Measurements from ENCODE around the gene CASKIN1.

Gene CASKIN1

GRCh38 chr16:2237102-2237482 is 40.7 kb upstream of the CASKIN1 start:
- TF ChIP-seq POLR2A (IDR thresholded peaks at IDR 0.05; ENCODE audit: low read length) (no peak), GATA1 (IDR thresholded peaks at IDR 0.05; ENCODE audit: low read depth, low read length) (no peak)
- DNase-seq: no peak

- no peak for TF ChIP-seq POLR2A (IDR thresholded peaks at IDR 0.05; ENCODE audit: low read length)
- TF ChIP-seq GATA1 (IDR thresholded peaks at IDR 0.05; ENCODE audit: low read depth, low read length): no peak
- no peak for DNase-seq
Observed at GRCh38 chr16:2236337-2237101, 40.1 kb upstream of the CASKIN1 start, which contains the start of gene DNASE1L2. Gene DNASE1L2, plus strand, starts transcription at chr16:2236444. Its CDS starts 373 bp downstream, at chr16:2236817.

GRCh38 chr16:2235695-2236336 is 39.4 kb upstream of the CASKIN1 start:
- DNase-seq: no peak
- TF ChIP-seq POLR2A (IDR thresholded peaks at IDR 0.05; ENCODE audit: low read length) (no peak), GATA1 (IDR thresholded peaks at IDR 0.05; ENCODE audit: low read depth, low read length) (no peak)

GRCh38 chr16:2235234-2235651 is 38.8 kb upstream of the CASKIN1 start:
- TF ChIP-seq POLR2A (IDR thresholded peaks at IDR 0.05; ENCODE audit: low read length) (no peak), GATA1 (IDR thresholded peaks at IDR 0.05; ENCODE audit: low read depth, low read length) (no peak)
- no peak for DNase-seq

- DNase-seq: no peak
Observed at GRCh38 chr16:2234813-2235170, 38.4 kb upstream of the CASKIN1 start.

GRCh38 chr16:2233872-2234812 is 37.7 kb upstream of the CASKIN1 start:
- no peak for DNase-seq
- TF ChIP-seq GATA1 (IDR thresholded peaks at IDR 0.05; ENCODE audit: low read depth, low read length) (no peak), POLR2A (IDR thresholded peaks at IDR 0.05; ENCODE audit: low read length) (no peak)

More at GRCh38 chr16:2234813-2235170, 38.4 kb upstream of the CASKIN1 start:
- TF ChIP-seq POLR2A (IDR thresholded peaks at IDR 0.05; ENCODE audit: low read length) (no peak), GATA1 (IDR thresholded peaks at IDR 0.05; ENCODE audit: low read depth, low read length) (no peak)

- no peak for DNase-seq
- TF ChIP-seq GATA1 (IDR thresholded peaks at IDR 0.05; ENCODE audit: low read depth, low read length) (no peak), POLR2A (IDR thresholded peaks at IDR 0.05; ENCODE audit: low read length) (no peak)
Observed at GRCh38 chr16:2233046-2233775, 36.8 kb upstream of the CASKIN1 start.

- TF ChIP-seq POLR2A (IDR thresholded peaks at IDR 0.05; ENCODE audit: low read length): no peak
- TF ChIP-seq GATA1 (IDR thresholded peaks at IDR 0.05; ENCODE audit: low read depth, low read length): no peak
- DNase-seq: no peak
Observed at GRCh38 chr16:2232094-2232990, 35.9 kb upstream of the CASKIN1 start.

- TF ChIP-seq POLR2A (IDR thresholded peaks at IDR 0.05; ENCODE audit: low read length) (no peak), GATA1 (IDR thresholded peaks at IDR 0.05; ENCODE audit: low read depth, low read length) (no peak)
Observed at GRCh38 chr16:2231016-2231931, 34.9 kb upstream of the CASKIN1 start.

GRCh38 chr16:2230376-2230775 is 34.0 kb upstream of the CASKIN1 start:
- TF ChIP-seq GATA1 (IDR thresholded peaks at IDR 0.05; ENCODE audit: low read depth, low read length) (no peak), POLR2A (IDR thresholded peaks at IDR 0.05; ENCODE audit: low read length) (no peak)
- no peak for DNase-seq

More at GRCh38 chr16:2231016-2231931, 34.9 kb upstream of the CASKIN1 start:
- DNase-seq: no peak

GRCh38 chr16:2229632-2230250 is 33.3 kb upstream of the CASKIN1 start:
- TF ChIP-seq GATA1 (IDR thresholded peaks at IDR 0.05; ENCODE audit: low read depth, low read length): no peak
- no peak for TF ChIP-seq POLR2A (IDR thresholded peaks at IDR 0.05; ENCODE audit: low read length)
- DNase-seq: no peak
